Testis (tissue), 2 donors: ENCODE data around the gene CDK7.

Source experiments
- POLR2A ChIP-seq: fragments of 450-650 bp; IDR thresholded peaks from one replicate; pipeline ENCODE4 v1.6.1; 2017; ENCODE audit warnings: antibody characterized with exemption, mild to moderate bottlenecking, moderate library complexity
- TF ChIP-seq, protein P1 (sequence below), 3 experiments: fragments of 450-650 bp in 2 of 3; fragments of 200-600 bp in 1 of 3; sonication (generic) in 1 of 3; IDR thresholded peaks; one replicate each; pipeline ENCODE4 v1.5.1; 2016 to 2019; ENCODE audit warnings: antibody characterized with exemption in 3 of 3, mild to moderate bottlenecking in 2 of 3, moderate library complexity in 1 of 3

DNA sequence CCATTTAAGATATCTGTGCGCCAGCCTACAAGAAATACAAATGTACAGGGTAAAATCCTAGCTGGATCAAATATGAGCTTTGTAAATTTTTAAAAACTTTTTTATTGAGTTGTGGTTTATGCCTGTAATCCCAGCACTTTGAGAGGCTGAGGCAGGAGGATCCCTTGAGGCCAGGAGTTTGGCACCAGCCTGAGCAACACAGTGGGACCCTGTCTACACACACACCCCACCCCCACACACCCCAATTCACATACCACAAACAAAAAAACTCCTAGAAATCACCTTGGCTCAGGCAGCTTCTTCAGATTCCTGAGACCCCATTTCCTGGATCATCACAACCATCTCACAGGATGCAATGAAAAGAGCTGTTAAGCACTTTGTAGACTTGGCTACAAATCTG, 46.4 kb downstream of the CDK7 start:
- TF ChIP-seq, protein P1, sequence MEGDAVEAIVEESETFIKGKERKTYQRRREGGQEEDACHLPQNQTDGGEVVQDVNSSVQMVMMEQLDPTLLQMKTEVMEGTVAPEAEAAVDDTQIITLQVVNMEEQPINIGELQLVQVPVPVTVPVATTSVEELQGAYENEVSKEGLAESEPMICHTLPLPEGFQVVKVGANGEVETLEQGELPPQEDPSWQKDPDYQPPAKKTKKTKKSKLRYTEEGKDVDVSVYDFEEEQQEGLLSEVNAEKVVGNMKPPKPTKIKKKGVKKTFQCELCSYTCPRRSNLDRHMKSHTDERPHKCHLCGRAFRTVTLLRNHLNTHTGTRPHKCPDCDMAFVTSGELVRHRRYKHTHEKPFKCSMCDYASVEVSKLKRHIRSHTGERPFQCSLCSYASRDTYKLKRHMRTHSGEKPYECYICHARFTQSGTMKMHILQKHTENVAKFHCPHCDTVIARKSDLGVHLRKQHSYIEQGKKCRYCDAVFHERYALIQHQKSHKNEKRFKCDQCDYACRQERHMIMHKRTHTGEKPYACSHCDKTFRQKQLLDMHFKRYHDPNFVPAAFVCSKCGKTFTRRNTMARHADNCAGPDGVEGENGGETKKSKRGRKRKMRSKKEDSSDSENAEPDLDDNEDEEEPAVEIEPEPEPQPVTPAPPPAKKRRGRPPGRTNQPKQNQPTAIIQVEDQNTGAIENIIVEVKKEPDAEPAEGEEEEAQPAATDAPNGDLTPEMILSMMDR (IDR thresholded peaks at IDR 0.05), result no peak
- TF ChIP-seq POLR2A, result no peak
